ENCODE measurements around the gene SLC8A2. TPM values are rescaled to one million over a fixed set of nuclear protein-coding genes. Genes with fewer than 3 reads are reported as not detected.

The SLC8A2 gene
- total and polyA plus RNA-seq, 10 of the 15 experiments (the other 5 are each of a cell fraction or from before 2014, with no cell fraction given), result not detected

GRCh38 chr19:47443331-47443730, 28.4 kb downstream of the SLC8A2 start:
- Histone ChIP-seq H3K9me3 (replicated peaks; ENCODE audit: control insufficient read depth, insufficient read depth, low read length) (no peaks in the 10 kb centered on the region; the same call in 2 of the 3 replicates), H3K4me2 (ENCODE audit: control insufficient read depth, insufficient read depth) (no peak overlapping the region), H2AFZ (ENCODE audit: control insufficient read depth, low read depth, low read length) (no peak overlapping the region), H3K36me3 (ENCODE audit: control insufficient read depth in 2 of 2, insufficient read depth in 2 of 2, low read length in 1 of 2) (no peaks in the 10 kb centered on the region), H3K27me3 (replicated peaks in 1 of 2; ENCODE audit: control insufficient read depth in 2 of 2, insufficient read depth in 2 of 2, low read length in 1 of 2) (peaks cover 3 to 7% of the 10 kb centered on the region in 2 experiments; a peak in 3 of 4 replicates), H3K79me2 (ENCODE audit: control insufficient read depth, insufficient read depth, low read length) (no peaks in the 10 kb centered on the region), H3K9ac (ENCODE audit: control insufficient read depth, insufficient read depth, low read length) (no peak overlapping the region), H4K20me1 (ENCODE audit: control insufficient read depth, insufficient read depth) (no peaks in the 10 kb centered on the region), H3K27ac (ENCODE audit: control insufficient read depth, insufficient read depth) (no peak overlapping the region), H3K4me1 (ENCODE audit: control insufficient read depth, insufficient read depth, low read length) (peaks cover 10% of the 10 kb centered on the region), H3K4me3 (no peak overlapping the region)
- DNase-seq (ENCODE audit: low read depth, low spot score) (no peak), ATAC-seq (no peak), FAIRE-seq (no peak)
- no peak for TF ChIP-seq SRF (IDR thresholded peaks at IDR 0.05; ENCODE audit: low read depth in 2 of 2, low read length in 2 of 2)
- TF ChIP-seq BHLHE40 (IDR thresholded peaks at IDR 0.05; ENCODE audit: borderline replicate concordance in 1 of 2, low read depth in 2 of 2, low read length in 1 of 2), result no peak
- TF ChIP-seq BCL11A (IDR thresholded peaks at IDR 0.05; ENCODE audit: low read depth, low read length), result no peak
- TF ChIP-seq IKZF2 (IDR thresholded peaks at IDR 0.05), result no peak
- TF ChIP-seq IRF4 (IDR thresholded peaks at IDR 0.05; ENCODE audit: low read depth, low read length), result no peak
- no peak for TF ChIP-seq ZSCAN29 (IDR thresholded peaks at IDR 0.05)
- TF ChIP-seq EGR1 (IDR thresholded peaks at IDR 0.05; ENCODE audit: borderline replicate concordance in 1 of 2, low read depth in 2 of 2, low read length in 2 of 2), result no peak
- no peak for TF ChIP-seq SMAD5 (IDR thresholded peaks at IDR 0.05; ENCODE audit: low read depth)
- TF ChIP-seq, protein P1, sequence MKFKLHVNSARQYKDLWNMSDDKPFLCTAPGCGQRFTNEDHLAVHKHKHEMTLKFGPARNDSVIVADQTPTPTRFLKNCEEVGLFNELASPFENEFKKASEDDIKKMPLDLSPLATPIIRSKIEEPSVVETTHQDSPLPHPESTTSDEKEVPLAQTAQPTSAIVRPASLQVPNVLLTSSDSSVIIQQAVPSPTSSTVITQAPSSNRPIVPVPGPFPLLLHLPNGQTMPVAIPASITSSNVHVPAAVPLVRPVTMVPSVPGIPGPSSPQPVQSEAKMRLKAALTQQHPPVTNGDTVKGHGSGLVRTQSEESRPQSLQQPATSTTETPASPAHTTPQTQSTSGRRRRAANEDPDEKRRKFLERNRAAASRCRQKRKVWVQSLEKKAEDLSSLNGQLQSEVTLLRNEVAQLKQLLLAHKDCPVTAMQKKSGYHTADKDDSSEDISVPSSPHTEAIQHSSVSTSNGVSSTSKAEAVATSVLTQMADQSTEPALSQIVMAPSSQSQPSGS (IDR thresholded peaks at IDR 0.05; ENCODE audit: low read length), result no peak
- TF ChIP-seq, protein P2, sequence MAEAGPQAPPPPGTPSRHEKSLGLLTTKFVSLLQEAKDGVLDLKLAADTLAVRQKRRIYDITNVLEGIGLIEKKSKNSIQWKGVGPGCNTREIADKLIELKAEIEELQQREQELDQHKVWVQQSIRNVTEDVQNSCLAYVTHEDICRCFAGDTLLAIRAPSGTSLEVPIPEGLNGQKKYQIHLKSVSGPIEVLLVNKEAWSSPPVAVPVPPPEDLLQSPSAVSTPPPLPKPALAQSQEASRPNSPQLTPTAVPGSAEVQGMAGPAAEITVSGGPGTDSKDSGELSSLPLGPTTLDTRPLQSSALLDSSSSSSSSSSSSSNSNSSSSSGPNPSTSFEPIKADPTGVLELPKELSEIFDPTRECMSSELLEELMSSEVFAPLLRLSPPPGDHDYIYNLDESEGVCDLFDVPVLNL (IDR thresholded peaks at IDR 0.05; ENCODE audit: low read depth, low read length), result no peak
- TF ChIP-seq IKZF1 (conservative IDR thresholded peaks at IDR 0.05), result no peak
- no peak for TF ChIP-seq NRF1 (conservative IDR thresholded peaks at IDR 0.05; ENCODE audit: low read depth, low read length)
- TF ChIP-seq, protein P3, sequence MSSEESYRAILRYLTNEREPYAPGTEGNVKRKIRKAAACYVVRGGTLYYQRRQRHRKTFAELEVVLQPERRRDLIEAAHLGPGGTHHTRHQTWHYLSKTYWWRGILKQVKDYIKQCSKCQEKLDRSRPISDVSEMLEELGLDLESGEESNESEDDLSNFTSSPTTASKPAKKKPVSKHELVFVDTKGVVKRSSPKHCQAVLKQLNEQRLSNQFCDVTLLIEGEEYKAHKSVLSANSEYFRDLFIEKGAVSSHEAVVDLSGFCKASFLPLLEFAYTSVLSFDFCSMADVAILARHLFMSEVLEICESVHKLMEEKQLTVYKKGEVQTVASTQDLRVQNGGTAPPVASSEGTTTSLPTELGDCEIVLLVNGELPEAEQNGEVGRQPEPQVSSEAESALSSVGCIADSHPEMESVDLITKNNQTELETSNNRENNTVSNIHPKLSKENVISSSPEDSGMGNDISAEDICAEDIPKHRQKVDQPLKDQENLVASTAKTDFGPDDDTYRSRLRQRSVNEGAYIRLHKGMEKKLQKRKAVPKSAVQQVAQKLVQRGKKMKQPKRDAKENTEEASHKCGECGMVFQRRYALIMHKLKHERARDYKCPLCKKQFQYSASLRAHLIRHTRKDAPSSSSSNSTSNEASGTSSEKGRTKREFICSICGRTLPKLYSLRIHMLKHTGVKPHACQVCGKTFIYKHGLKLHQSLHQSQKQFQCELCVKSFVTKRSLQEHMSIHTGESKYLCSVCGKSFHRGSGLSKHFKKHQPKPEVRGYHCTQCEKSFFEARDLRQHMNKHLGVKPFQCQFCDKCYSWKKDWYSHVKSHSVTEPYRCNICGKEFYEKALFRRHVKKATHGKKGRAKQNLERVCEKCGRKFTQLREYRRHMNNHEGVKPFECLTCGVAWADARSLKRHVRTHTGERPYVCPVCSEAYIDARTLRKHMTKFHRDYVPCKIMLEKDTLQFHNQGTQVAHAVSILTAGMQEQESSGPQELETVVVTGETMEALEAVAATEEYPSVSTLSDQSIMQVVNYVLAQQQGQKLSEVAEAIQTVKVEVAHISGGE (CRISPR knock-in tag; IDR thresholded peaks at IDR 0.05), result no peak
- TF ChIP-seq MEF2B (IDR thresholded peaks at IDR 0.05; ENCODE audit: partially characterized antibody, poor library complexity, severe bottlenecking), result no peak
- no peak for TF ChIP-seq CBFB (IDR thresholded peaks at IDR 0.05; ENCODE audit: low read depth)
- no peak for TF ChIP-seq RAD51 (IDR thresholded peaks at IDR 0.05)
- no peak for TF ChIP-seq HDGF (IDR thresholded peaks at IDR 0.05)
- TF ChIP-seq CBX5 (IDR thresholded peaks at IDR 0.05; ENCODE audit: low read depth), result no peak
- no peak for TF ChIP-seq FOXK2 (IDR thresholded peaks at IDR 0.05)
- WGBS (ENCODE audit: insufficient coverage, insufficient replicate concordance, low lambda C conversion rate, missing lambda C conversion rate), result 20% methylated on average over 12 of the region's 12 CpGs
- SMC1A ChIA-PET (ENCODE audit: uncharacterized antibody, unreplicated experiment), result no interaction called here
- intact Hi-C loops (cut with micrococcal nuclease; ENCODE audit: unreplicated experiment) (no loop called here), in situ Hi-C loops (cut with MboI) (no loop called here)
- CTCF ChIA-PET, result interaction anchor here (1.0 kb wide), 1 partner anchor 40 kb away, joined by 3 read pairs; the partner anchor contains the start of gene KPTN
- BruUV-seq (replicated peaks), result no TSS peak
- POLR2A ChIA-PET, result no interaction called here
- RAD21 ChIA-PET (ENCODE audit: unreplicated experiment), result no interaction called here
